CD1c-positive myeloid dendritic cell (primary cell): Measurements from ENCODE around the gene ZG16.
"Not testable (repeated sequence)": the region's sequence is repeated elsewhere in the genome, so short reads cannot be mapped to it uniquely, and the experiment has no call there.

Source experiments
- DNase-seq: peaks from one replicate; pipeline ENCODE4 v3.0.0-alpha.2; 2016; ENCODE audit errors: extremely low spot score

ZG16 gene

GRCh38 chr16:29748760-29749149 is 29.3 kb upstream of the ZG16 start:
- not testable (repeated sequence) for DNase-seq

- no peak for DNase-seq
Observed at GRCh38 chr16:29753516-29753915, 24.5 kb upstream of the ZG16 start.

GRCh38 chr16:29756654-29757053 is 21.4 kb upstream of the ZG16 start:
- DNase-seq = no peak

- DNase-seq = not testable (repeated sequence)
Observed at GRCh38 chr16:29757086-29757485, 21.0 kb upstream of the ZG16 start.

GRCh38 chr16:29757950-29758466 is 20.0 kb upstream of the ZG16 start:
- no peak for DNase-seq

- no peak for DNase-seq
Observed at GRCh38 chr16:29760567-29761279, 17.3 kb upstream of the ZG16 start.

GRCh38 chr16:29761280-29761651 is 16.8 kb upstream of the ZG16 start:
- not testable (repeated sequence) for DNase-seq

- no peak for DNase-seq
Observed at GRCh38 chr16:29761882-29762281, 16.2 kb upstream of the ZG16 start.

- no peak for DNase-seq
Observed at GRCh38 chr16:29763326-29763725, 14.7 kb upstream of the ZG16 start.

GRCh38 chr16:29765167-29766032 is 12.7 kb upstream of the ZG16 start:
- DNase-seq = no peak

- no peak for DNase-seq
Observed at GRCh38 chr16:29766571-29766970, 11.5 kb upstream of the ZG16 start.

GRCh38 chr16:29767062-29767461 is 11.0 kb upstream of the ZG16 start:
- no peak for DNase-seq

- DNase-seq = no peak
Observed at GRCh38 chr16:29769507-29769906, 8.5 kb upstream of the ZG16 start.

- DNase-seq = peak; percentile 23
Observed at GRCh38 chr16:29770250-29770929, 7.7 kb upstream of the ZG16 start.

- DNase-seq = not testable (repeated sequence)
Observed at GRCh38 chr16:29772330-29772729, 5.7 kb upstream of the ZG16 start.

GRCh38 chr16:29774730-29775129 is 3.3 kb upstream of the ZG16 start:
- DNase-seq = no peak

- no peak for DNase-seq
Observed at GRCh38 chr16:29775742-29776408, 2.2 kb upstream of the ZG16 start.

GRCh38 chr16:29779474-29779873 is 1.4 kb downstream of the ZG16 start:
- no peak for DNase-seq

- DNase-seq = not testable (repeated sequence)
Observed at GRCh38 chr16:29783094-29783953, 5.3 kb downstream of the ZG16 start.

- DNase-seq = no peak
Observed at GRCh38 chr16:29784157-29784556, 6.1 kb downstream of the ZG16 start.
